BJ (cell line): Measurements from ENCODE around the gene SUGCT. TPM values are rescaled to one million over a fixed set of nuclear protein-coding genes. Genes with fewer than 3 reads are reported as not detected.
"Not testable (repeated sequence)": the region's sequence is repeated elsewhere in the genome, so short reads cannot be mapped to it uniquely, and the experiment has no call there.

Experiments used
- CTCF ChIA-PET: fragments of 350-600 bp; formaldehyde crosslinking; extraction: SDS; loops from one replicate; lab custom pipeline; 2021; ENCODE audit warnings: antibody characterized with exemption, inconsistent platforms; lab: Yijun Ruan, JAX
- POLR2A ChIA-PET: fragments of 300-600 bp; sonication (Branson Sonifier 250); formaldehyde crosslinking; extraction: SDS; loops from one replicate; lab custom pipeline; 2021; ENCODE audit warnings: antibody characterized with exemption; lab: Charles Lee
- DNase-seq: peaks from one replicate; pipeline ENCODE4 v3.0.0-alpha.2; 2011; ENCODE audit warnings: low read depth
- H3K27me3 ChIP-seq: 2 replicates; pipeline ENCODE4 v1.6.0; 2011; ENCODE audit warnings: low read length; ENCODE audit not compliant: control insufficient read depth, insufficient read depth
- H3K36me3 ChIP-seq: 2 replicates; pipeline ENCODE4 v1.5.1; 2011; ENCODE audit warnings: low read length; ENCODE audit not compliant: control insufficient read depth, insufficient read depth
- H3K4me3 ChIP-seq: 2 replicates; pipeline ENCODE4 v1.5.1; 2011; ENCODE audit warnings: low read depth, mild to moderate bottlenecking, control low read depth, low read length
- polyA plus RNA-seq: library from polyadenylated mRNA; depleted of rRNA; stranded (reverse); fragments of >200 nt; gene quantifications from 2 replicates; pipeline ENCODE4 v1.2.3, GENCODE V29; 2011
- TF ChIP-seq, protein P1 (sequence below): IDR thresholded peaks from 2 replicates; pipeline ENCODE4 v1.5.1; 2011; ENCODE audit warnings: low read depth, mild to moderate bottlenecking, control low read depth, inconsistent platforms, low read length, moderate library complexity; ENCODE audit not compliant: insufficient read depth

Gene SUGCT
- polyA plus RNA-seq, 1 experiment: 10.6 TPM

DNA sequence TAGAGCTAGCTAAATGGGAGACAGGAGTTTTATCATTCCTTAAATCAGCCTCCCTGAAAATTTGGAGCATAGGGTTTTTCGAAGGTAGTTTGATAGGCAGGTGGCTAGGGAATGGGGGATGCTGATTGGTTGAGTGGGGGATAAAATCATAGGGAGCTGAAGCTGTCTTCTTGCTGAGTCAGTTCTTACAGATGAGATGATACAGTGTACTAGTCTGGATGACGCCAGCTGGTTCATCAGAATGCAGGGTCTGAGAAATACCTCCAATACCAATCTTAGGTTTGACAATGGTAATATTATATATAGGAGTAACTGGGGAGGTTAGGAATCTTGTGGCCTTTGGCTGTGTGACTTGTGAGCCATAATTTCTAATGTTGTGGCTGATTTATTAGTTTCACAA lies 271.2 kb downstream of the SUGCT start:
- CTCF ChIA-PET: no interaction called here
- H3K36me3 ChIP-seq: no peaks in the 10 kb centered on the region
- no peaks in the 10 kb centered on the region for H3K27me3 ChIP-seq
- no peak overlapping the region for H3K4me3 ChIP-seq
- TF ChIP-seq, protein P1, sequence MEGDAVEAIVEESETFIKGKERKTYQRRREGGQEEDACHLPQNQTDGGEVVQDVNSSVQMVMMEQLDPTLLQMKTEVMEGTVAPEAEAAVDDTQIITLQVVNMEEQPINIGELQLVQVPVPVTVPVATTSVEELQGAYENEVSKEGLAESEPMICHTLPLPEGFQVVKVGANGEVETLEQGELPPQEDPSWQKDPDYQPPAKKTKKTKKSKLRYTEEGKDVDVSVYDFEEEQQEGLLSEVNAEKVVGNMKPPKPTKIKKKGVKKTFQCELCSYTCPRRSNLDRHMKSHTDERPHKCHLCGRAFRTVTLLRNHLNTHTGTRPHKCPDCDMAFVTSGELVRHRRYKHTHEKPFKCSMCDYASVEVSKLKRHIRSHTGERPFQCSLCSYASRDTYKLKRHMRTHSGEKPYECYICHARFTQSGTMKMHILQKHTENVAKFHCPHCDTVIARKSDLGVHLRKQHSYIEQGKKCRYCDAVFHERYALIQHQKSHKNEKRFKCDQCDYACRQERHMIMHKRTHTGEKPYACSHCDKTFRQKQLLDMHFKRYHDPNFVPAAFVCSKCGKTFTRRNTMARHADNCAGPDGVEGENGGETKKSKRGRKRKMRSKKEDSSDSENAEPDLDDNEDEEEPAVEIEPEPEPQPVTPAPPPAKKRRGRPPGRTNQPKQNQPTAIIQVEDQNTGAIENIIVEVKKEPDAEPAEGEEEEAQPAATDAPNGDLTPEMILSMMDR: no peak
- DNase-seq: no peak
- POLR2A ChIA-PET: no interaction called here

DNA sequence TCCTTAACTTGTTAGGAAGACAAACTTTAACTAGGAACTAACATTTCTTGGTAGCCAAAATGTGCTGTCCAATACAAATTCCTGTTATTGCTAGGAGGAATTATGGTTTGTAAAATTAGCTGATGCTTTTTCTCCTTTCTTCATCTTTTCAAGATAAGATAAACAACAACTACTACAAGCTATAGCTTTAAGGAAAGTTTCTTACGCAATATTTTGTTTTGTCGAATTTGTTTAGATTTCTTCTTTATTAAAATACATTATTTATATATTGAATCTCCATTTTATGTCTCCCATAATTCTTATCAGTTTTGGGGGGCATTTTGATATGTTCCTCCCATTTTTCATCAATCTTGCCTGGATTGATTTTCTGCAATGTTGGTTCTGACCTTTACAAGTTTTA lies 277.5 kb downstream of the SUGCT start:
- DNase-seq: no peak
- POLR2A ChIA-PET: no interaction called here
- Histone ChIP-seq H3K36me3 (no peaks in the 10 kb centered on the region), H3K4me3 (no peak overlapping the region), H3K27me3 (no peaks in the 10 kb centered on the region)
- CTCF ChIA-PET: no interaction called here
- TF ChIP-seq, protein P1: no peak

DNA sequence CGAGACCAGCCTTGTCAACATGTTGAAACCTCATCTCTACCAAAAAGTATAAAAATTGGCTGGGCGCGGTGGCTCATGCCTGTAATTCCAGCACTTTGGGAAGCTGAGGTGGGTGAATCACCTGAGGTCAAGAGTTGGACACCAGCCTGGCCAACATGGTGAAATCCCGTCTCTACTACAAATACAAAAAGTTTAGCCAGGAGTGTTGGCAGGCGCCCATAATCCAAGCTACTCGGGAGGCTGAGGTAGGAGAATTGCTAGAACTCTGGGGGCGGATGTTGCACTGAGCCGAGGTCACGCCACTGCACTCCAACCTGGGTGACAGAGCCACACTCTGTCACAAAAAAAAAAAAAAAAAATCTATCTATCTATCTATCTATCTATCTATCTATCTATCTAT lies 279.9 kb downstream of the SUGCT start:
- H3K4me3 ChIP-seq, DNase-seq, H3K36me3 ChIP-seq, H3K27me3 ChIP-seq, POLR2A ChIA-PET: not testable (repeated sequence)
- CTCF ChIA-PET: interaction anchor here (0.7 to 0.9 kb wide), 2 partner anchors 10 to 271 kb away, joined by 3 read pairs; no protein-coding TSS in a partner anchor

DNA sequence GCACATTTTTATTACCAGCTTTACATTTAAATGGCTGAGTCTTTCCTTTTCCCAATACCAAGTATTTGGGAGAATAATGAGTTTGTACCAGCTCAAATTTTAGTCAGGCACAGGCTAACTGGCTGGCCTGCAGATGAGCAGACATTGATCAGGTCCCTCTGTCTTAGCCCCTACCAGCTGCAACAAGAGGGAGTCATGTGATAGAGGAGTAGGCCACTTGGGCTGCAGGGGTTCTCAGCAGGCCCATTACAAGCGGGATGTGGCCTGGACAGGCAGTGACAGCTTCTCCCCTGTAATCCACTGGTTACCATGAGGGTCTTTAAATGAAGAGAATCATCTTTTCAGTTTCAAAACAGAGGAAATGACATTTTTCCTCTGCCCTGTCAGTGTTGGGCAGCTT lies 283.6 kb downstream of the SUGCT start:
- ChIA-PET CTCF (no interaction called here), POLR2A (no interaction called here)
- H3K27me3 ChIP-seq: no peaks in the 10 kb centered on the region
- TF ChIP-seq, protein P1: no peak
- H3K4me3 ChIP-seq: no peak overlapping the region
- DNase-seq: no peak
- H3K36me3 ChIP-seq: no peaks in the 10 kb centered on the region

DNA sequence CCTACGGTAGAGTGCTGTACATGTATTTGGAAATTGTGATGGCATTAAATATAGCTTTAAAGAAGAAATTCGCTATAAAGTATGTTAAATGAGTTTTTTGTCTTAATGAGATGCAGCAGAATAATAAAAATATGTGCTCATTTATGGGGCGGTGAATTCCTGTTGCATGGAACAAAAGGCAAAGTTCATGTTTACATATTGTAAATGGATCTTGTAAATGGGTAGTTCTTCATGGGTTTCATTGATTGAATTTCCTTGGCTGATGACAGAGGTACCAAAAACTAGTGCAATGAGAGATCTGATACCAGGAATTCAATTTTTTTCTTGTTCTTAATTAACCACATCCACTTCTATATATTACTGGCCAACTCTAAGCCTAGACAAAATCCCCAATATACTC lies 284.2 kb downstream of the SUGCT start:
- ChIA-PET CTCF (interaction anchor here (1.1 kb wide), 1 partner anchor 43 kb away, joined by 3 read pairs; no protein-coding TSS in a partner anchor), POLR2A (no interaction called here)
- Histone ChIP-seq H3K36me3 (no peaks in the 10 kb centered on the region), H3K4me3 (no peak overlapping the region), H3K27me3 (no peaks in the 10 kb centered on the region)
- TF ChIP-seq, protein P1: no peak
- DNase-seq: no peak

DNA sequence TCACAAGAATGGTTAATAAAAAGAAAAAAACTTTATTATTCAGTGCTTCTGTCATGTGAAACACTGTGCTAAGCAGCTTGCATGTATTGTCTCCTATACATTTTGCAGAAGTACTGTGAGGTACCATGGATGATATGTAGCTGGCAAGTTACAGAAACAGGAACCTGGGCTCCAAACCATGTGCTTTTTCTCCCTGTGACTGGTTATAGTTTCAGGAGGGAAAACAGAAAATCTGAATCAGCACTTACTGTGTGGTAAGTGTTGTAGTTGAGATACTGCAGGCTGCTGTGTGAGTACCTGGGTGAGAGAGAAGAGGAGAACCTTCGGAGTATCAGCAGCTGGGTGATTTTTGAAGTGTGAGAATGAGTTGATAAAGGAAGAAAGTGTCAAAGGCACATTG lies 285.0 kb downstream of the SUGCT start:
- ChIA-PET CTCF (interaction anchor here (1.1 kb wide), 1 partner anchor 42 kb away, joined by 3 read pairs; no protein-coding TSS in a partner anchor), POLR2A (no interaction called here)
- TF ChIP-seq, protein P1: no peak
- Histone ChIP-seq H3K27me3 (no peaks in the 10 kb centered on the region), H3K4me3 (no peak overlapping the region), H3K36me3 (no peaks in the 10 kb centered on the region)
- no peak for DNase-seq
